PC-9 (cell line): ENCODE results near the gene MAP4K3.

Experiments
- CTCF ChIP-seq: fragments of 200-600 bp; sonication (generic); conservative IDR thresholded peaks from 2 replicates; pipeline ENCODE4 v1.6.1; 2017; ENCODE audit warnings: mixed run types, antibody characterized with exemption, mild to moderate bottlenecking, moderate library complexity
- EZH2 ChIP-seq: fragments of 200-600 bp; sonication (generic); IDR thresholded peaks from 2 replicates; pipeline ENCODE4 v1.8.0; 2017; ENCODE audit warnings: antibody characterized with exemption, low read depth

GRCh38 chr2:39399570-39399969 lies 37.5 kb downstream of the MAP4K3 start:
- TF ChIP-seq CTCF (no peak), EZH2 (no peak)
